Caco-2 (cell line): Measurements from ENCODE around the gene SPEG. TPM values are rescaled to one million over a fixed set of nuclear protein-coding genes. Genes with fewer than 3 reads are reported as not detected.

Source experiments
- BruUV-seq: library from RNA; stranded (reverse); fragments of 400-500 nt; replicated peaks from 2 replicates; lab custom pipeline; 2021; lab: Mats Ljungman, UMichigan
- CTCF ChIA-PET: fragments of 300-600 bp; sonication (Branson Sonifier 250); formaldehyde crosslinking; loops from one replicate; lab custom pipeline; 2022; ENCODE audit warnings: antibody characterized with exemption; lab: Charles Lee
- POLR2A ChIA-PET: fragments of 300-600 bp; sonication (Branson Sonifier 250); formaldehyde crosslinking; loops from one replicate; lab custom pipeline; 2022; ENCODE audit warnings: antibody characterized with exemption; lab: Charles Lee
- DNase-seq, 2 experiments: peaks; one replicate each; pipeline versions ENCODE4 v3.0.0 to v3.0.0-alpha.2; 2020 to 2022
- H3K27me3 ChIP-seq: replicated peaks from 2 replicates; pipeline ENCODE4 v1.6.0; 2011; ENCODE audit warnings: low read length; ENCODE audit not compliant: control insufficient read depth, insufficient read depth
- H3K36me3 ChIP-seq: 2 replicates; pipeline ENCODE4 v1.5.1; 2011; ENCODE audit warnings: low read length; ENCODE audit not compliant: control insufficient read depth, insufficient read depth
- H3K4me1 ChIP-seq: fragments of 250-450 bp; sonication (Bioruptor Pico); 2 replicates; pipeline ENCODE4 v1.5.1; 2020; ENCODE audit warnings: mild to moderate bottlenecking
- H3K4me3 ChIP-seq: 2 replicates; pipeline ENCODE4 v1.5.1; 2011; ENCODE audit warnings: low read depth, mild to moderate bottlenecking, control low read depth, low read length
- H3K9me3 ChIP-seq: fragments of 250-450 bp; sonication (Bioruptor Pico); 2 replicates; pipeline ENCODE4 v1.5.1; 2020; ENCODE audit warnings: mild to moderate bottlenecking, moderate library complexity
- H3K27ac Mint-ChIP-seq: one replicate; pipeline ENCODE4 v1.8.0; 2022; ENCODE audit warnings: mixed read lengths; ENCODE audit not compliant: unreplicated experiment
- H3K27me3 Mint-ChIP-seq: one replicate; pipeline ENCODE4 v1.8.0; 2022; ENCODE audit warnings: mixed read lengths; ENCODE audit not compliant: insufficient read depth, unreplicated experiment
- H3K36me3 Mint-ChIP-seq: one replicate; pipeline ENCODE4 v1.8.0; 2022; ENCODE audit warnings: mild to moderate bottlenecking, mixed read lengths; ENCODE audit not compliant: insufficient read depth, unreplicated experiment
- H3K4me1 Mint-ChIP-seq: one replicate; pipeline ENCODE4 v1.8.0; 2022; ENCODE audit warnings: low read depth, mixed read lengths; ENCODE audit not compliant: unreplicated experiment
- H3K4me3 Mint-ChIP-seq: one replicate; pipeline ENCODE4 v1.8.0; 2022; ENCODE audit warnings: mild to moderate bottlenecking, moderate library complexity, mixed read lengths; ENCODE audit not compliant: unreplicated experiment
- H3K9me3 Mint-ChIP-seq: one replicate; pipeline ENCODE4 v1.8.0; 2022; ENCODE audit warnings: mixed read lengths; ENCODE audit not compliant: unreplicated experiment
- CTCF ChIP-seq, 2 experiments: fragments of 200-600 bp in 1 of 2; IDR thresholded peaks; 1 replicate in 1 of 2; 2 replicates in 1 of 2; pipeline versions ENCODE4 v1.5.1 to v1.8.0; 2011 to 2022; ENCODE audit warnings: antibody characterized with exemption in 1 of 2, control low read depth in 1 of 2, inconsistent platforms in 1 of 2, low read depth in 1 of 2, low read length in 1 of 2, mild to moderate bottlenecking in 1 of 2, moderate library complexity in 1 of 2; ENCODE audit not compliant: insufficient read depth in 1 of 2, severe bottlenecking in 1 of 2, unreplicated experiment in 1 of 2
- intact Hi-C: fragments of 100-400 bp; cut with micrococcal nuclease; formaldehyde crosslinking; loops from one replicate; pipeline ENCODE4 v1.10.0; 2022; ENCODE audit not compliant: unreplicated experiment
- total RNA-seq: library from RNA; stranded (reverse); gene quantifications from 2 replicates; pipeline ENCODE4 v1.2.3, GENCODE V29; 2022

The SPEG gene
- total RNA-seq, 1 experiment from 2014 or later: 18.6 TPM

DNA sequence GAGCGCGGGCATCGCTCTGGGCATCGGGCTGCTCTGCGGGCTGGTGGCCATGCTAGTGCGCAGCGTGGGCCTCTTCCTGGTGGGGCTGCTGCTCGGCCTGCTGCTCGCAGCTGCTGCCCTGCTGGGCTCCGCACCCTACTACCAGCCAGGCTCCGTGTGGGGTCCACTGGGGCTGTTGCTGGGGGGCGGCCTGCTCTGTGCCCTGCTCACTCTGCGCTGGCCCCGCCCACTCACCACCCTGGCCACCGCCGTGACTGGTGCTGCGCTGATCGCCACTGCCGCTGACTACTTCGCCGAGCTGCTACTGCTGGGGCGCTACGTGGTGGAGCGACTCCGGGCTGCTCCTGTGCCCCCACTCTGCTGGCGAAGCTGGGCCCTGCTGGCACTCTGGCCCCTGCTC lies 113.0 kb downstream of the SPEG start:
- Mint-ChIP-seq H3K4me1 (peaks cover 7% of the 10 kb centered on the region), H3K27ac (no peak overlapping the region), H3K9me3 (no peaks in the 10 kb centered on the region), H3K36me3 (peaks cover 18% of the 10 kb centered on the region), H3K4me3 (no peak overlapping the region), H3K27me3 (no peaks in the 10 kb centered on the region)
- no TSS peak for BruUV-seq
- intact Hi-C loops: no loop called here
- no peak for DNase-seq
- ChIA-PET CTCF (no interaction called here), POLR2A (no interaction called here)
- H3K9me3 ChIP-seq: no peaks in the 10 kb centered on the region
- no peaks in the 10 kb centered on the region for H3K27me3 ChIP-seq
- no peaks in the 10 kb centered on the region; the same call in 1 of the 2 replicates for H3K36me3 ChIP-seq
- H3K4me1 ChIP-seq: peaks cover 10% of the 10 kb centered on the region
- TF ChIP-seq CTCF (IDR thresholded peaks at IDR 0.05; ENCODE audit: insufficient read depth in 1 of 2, low read depth in 1 of 2, low read length in 1 of 2, severe bottlenecking in 1 of 2, unreplicated experiment in 1 of 2): no peak
- H3K4me3 ChIP-seq: no peak overlapping the region

Other genes starting within 250 kb of the SPEG start
- gene ZFAND2B, start 228.1 kb upstream of the SPEG start, total RNA-seq: 37.3 and 41.8 TPM in 2 replicates
- gene ABCB6, start 215.9 kb upstream of the SPEG start, total RNA-seq: 66.0 and 68.6 TPM in 2 replicates
- gene ATG9A, start 205.2 kb upstream of the SPEG start, total RNA-seq: 59.6 and 62.9 TPM in 2 replicates
- gene ANKZF1, start 205.0 kb upstream of the SPEG start, total RNA-seq: 50.7 and 51.5 TPM in 2 replicates
- 3.3 and 4.3 TPM in 2 replicates for gene GLB1L, start 189.4 kb upstream of the SPEG start, total RNA-seq
- 26.1 and 26.6 TPM in 2 replicates for gene STK16, start 189.4 kb upstream of the SPEG start, total RNA-seq
- gene TUBA4B, start 181.6 kb upstream of the SPEG start, total RNA-seq: not detected in 2 replicates
- 14.9 and 15.6 TPM in 2 replicates for gene TUBA4A, start 180.9 kb upstream of the SPEG start, total RNA-seq
- 60.6 and 61.2 TPM in 2 replicates for gene DNAJB2, start 155.5 kb upstream of the SPEG start, total RNA-seq
- not detected in 2 replicates for gene PTPRN, start 125.4 kb upstream of the SPEG start, total RNA-seq
- gene RESP18, start 102.1 kb upstream of the SPEG start, total RNA-seq: not detected in 2 replicates
- 102 and 103 TPM in 2 replicates for gene DNPEP, start 46.9 kb upstream of the SPEG start, total RNA-seq
- 0.86 TPM in 1 of 2 replicates, not detected in the other for gene DES, start 16.5 kb upstream of the SPEG start, total RNA-seq
- gene GMPPA, start 64.0 kb downstream of the SPEG start, total RNA-seq: 51.0 and 53.7 TPM in 2 replicates
- gene ASIC4, start 79.6 kb downstream of the SPEG start, total RNA-seq: 0.16 and 0.19 TPM in 2 replicates
- 26.4 and 27.3 TPM in 2 replicates for gene CHPF, start 109.0 kb downstream of the SPEG start, total RNA-seq
- gene TMEM198, start 109.2 kb downstream of the SPEG start, total RNA-seq: 8.5 and 9.1 TPM in 2 replicates
- gene OBSL1, start 136.7 kb downstream of the SPEG start, total RNA-seq: 56.2 and 57.6 TPM in 2 replicates
- gene INHA, start 137.5 kb downstream of the SPEG start, total RNA-seq: 1.5 TPM in 2 replicates
- 21.7 and 24.3 TPM in 2 replicates for gene STK11IP, start 163.0 kb downstream of the SPEG start, total RNA-seq
- gene SLC4A3, start 192.8 kb downstream of the SPEG start, total RNA-seq: 6.1 and 6.2 TPM in 2 replicates